Kidney (tissue), 14 donors: ENCODE data around the gene BSN. TPM values are rescaled to one million over a fixed set of nuclear protein-coding genes. Genes with fewer than 3 reads are reported as not detected.

ENCODE experiments used
- DNase-seq, 5 donors: peaks; one replicate each; pipeline ENCODE4 v3.0.0-alpha.2; 2013 to 2020
- FAIRE-seq: peaks from 2 replicates; lab custom pipeline; 2012; peaks lifted over from hg19 to GRCh38; lab: Jason Lieb, UNC
- H3K27ac ChIP-seq, 2 donors: one replicate each; pipeline ENCODE4 v1.7.0; 2013; ENCODE audit warnings: low read depth in 2 of 2, low read length in 2 of 2, inconsistent platforms in 1 of 2
- H3K27me3 ChIP-seq: one replicate; pipeline ENCODE4 v1.7.1; 2013; ENCODE audit warnings: low read length, inconsistent platforms; ENCODE audit not compliant: control insufficient read depth, insufficient read depth
- H3K36me3 ChIP-seq, 3 donors: one replicate each; pipeline versions ENCODE4 v1.7.0 to v1.7.1; 2013; ENCODE audit warnings: low read length in 3 of 3, control low read depth in 1 of 3, inconsistent platforms in 1 of 3; ENCODE audit not compliant: insufficient read depth in 3 of 3, control insufficient read depth in 2 of 3
- H3K4me1 ChIP-seq, 3 donors: one replicate each; pipeline versions ENCODE4 v1.7.0 to v1.7.1; 2013; ENCODE audit warnings: low read length in 3 of 3, inconsistent platforms in 1 of 3, low read depth in 1 of 3; ENCODE audit not compliant: control insufficient read depth in 2 of 3, insufficient read depth in 2 of 3
- H3K4me3 ChIP-seq, 3 donors: one replicate each; pipeline versions ENCODE4 v1.7.0 to v1.8.1; 2013; ENCODE audit warnings: low read length in 3 of 3, control low read depth in 1 of 3, inconsistent platforms in 1 of 3
- H3K9ac ChIP-seq, 3 donors: one replicate each; pipeline versions ENCODE4 v1.7.0 to v1.7.1; 2013; ENCODE audit warnings: low read length in 3 of 3, control low read depth in 1 of 3, inconsistent platforms in 1 of 3
- H3K9me3 ChIP-seq, 3 donors: one replicate each; pipeline versions ENCODE4 v1.7.0 to v1.7.1; 2013; ENCODE audit warnings: low read length in 3 of 3, control low read depth in 1 of 3, inconsistent platforms in 1 of 3; ENCODE audit not compliant: control insufficient read depth in 2 of 3, insufficient read depth in 1 of 3
- CTCF ChIP-seq: IDR thresholded peaks from 3 replicates; pipeline ENCODE4 v1.5.1; 2012; ENCODE audit warnings: mild to moderate bottlenecking, moderate library complexity, borderline replicate concordance; ENCODE audit not compliant: insufficient read depth; ENCODE audit errors: extremely low read depth
- intact Hi-C: fragments of 100-400 bp; cut with DNase I; formaldehyde crosslinking; loops from one replicate; pipeline ENCODE4 v1.11.1; 2022
- polyA plus RNA-seq: library from polyadenylated mRNA; stranded (reverse); fragments of 350-450 nt; fragmentation: Illumina TruSeq; extraction: RNeasy Lipid Tissue Mini Kit (QIAGEN cat#74804); gene quantifications from one replicate; pipeline ENCODE4 v1.2.3, GENCODE V29; 2014; ENCODE audit warnings: low read depth, low replicate concordance; ENCODE audit not compliant: insufficient read depth
- total RNA-seq: library from RNA; stranded (reverse); fragmentation: NEBNext Ultra II Directional; extraction: Animal tissue kit (Norgen Biotek cat#: 25700); gene quantifications from one replicate; pipeline ENCODE4 v1.2.1, GENCODE V29; 2021
- donor health status: control.
- donor health status: control.
- donor health status: control.
- donor health status: control.
- donor health status: control.
- donor health status: DM: yes; HTN: yes; CAD: no.
- donor health status: Normal renal cell carcinoma (clear cell type).

BSN gene
- total and polyA plus RNA-seq, 2 donors from 2014 or later: 0.11 to 1.3 TPM

GRCh38 chr3:49668414-49668797 is 114.1 kb downstream of the BSN start:
- no peaks in the 10 kb centered on the region for H3K36me3 ChIP-seq
- H3K27ac ChIP-seq: no peak overlapping the region
- intact Hi-C loops: loop anchor here (10.0 kb wide), 1 partner anchor 124 kb away; no protein-coding TSS in a partner anchor
- H3K9me3 ChIP-seq: no peaks in the 10 kb centered on the region
- no peak for TF ChIP-seq CTCF
- H3K27me3 ChIP-seq: no peaks in the 10 kb centered on the region
- no peak for FAIRE-seq
- DNase-seq: no peak
- no peak overlapping the region for H3K4me3 ChIP-seq
- peaks cover 2 to 33% (median 22%) of the 10 kb centered on the region in 3 donors for H3K4me1 ChIP-seq
- H3K9ac ChIP-seq: no peak overlapping the region

GRCh38 chr3:49668861-49669260 is 114.6 kb downstream of the BSN start:
- no peaks in the 10 kb centered on the region for H3K36me3 ChIP-seq
- FAIRE-seq (no peak), DNase-seq (peak in 1 of 5 donors; percentile 71)
- intact Hi-C loops: loop anchor here (10.0 kb wide), 1 partner anchor 124 kb away; no protein-coding TSS in a partner anchor
- no peaks in the 10 kb centered on the region for H3K27me3 ChIP-seq
- no peak overlapping the region for H3K4me3 ChIP-seq
- no peak overlapping the region for H3K9ac ChIP-seq
- H3K4me1 ChIP-seq: peaks cover 2 to 33% (median 23%) of the 10 kb centered on the region in 3 donors
- H3K27ac ChIP-seq: no peak overlapping the region
- H3K9me3 ChIP-seq: no peaks in the 10 kb centered on the region
- no peak for TF ChIP-seq CTCF

- FAIRE-seq (no peak), DNase-seq (no peak)
- intact Hi-C loops: loop anchor here (10.0 kb wide), 1 partner anchor 125 kb away; no protein-coding TSS in a partner anchor
- H3K9me3 ChIP-seq: no peaks in the 10 kb centered on the region
- TF ChIP-seq CTCF: no peak
- no peak overlapping the region for H3K4me3 ChIP-seq
- H3K4me1 ChIP-seq: peaks cover 2 to 33% (median 23%) of the 10 kb centered on the region in 3 donors
- H3K9ac ChIP-seq: no peak overlapping the region
- H3K27me3 ChIP-seq: no peaks in the 10 kb centered on the region
- H3K27ac ChIP-seq: no peak overlapping the region
- no peaks in the 10 kb centered on the region for H3K36me3 ChIP-seq
Observed at GRCh38 chr3:49669352-49669751, 115.1 kb downstream of the BSN start.

GRCh38 chr3:49670940-49671290 is 116.6 kb downstream of the BSN start:
- H3K27ac ChIP-seq: peak overlapping the region in 1 of 2 donors; percentile 16
- no peak for TF ChIP-seq CTCF
- H3K36me3 ChIP-seq: peaks cover 0 to under 1% (median 0%) of the 10 kb centered on the region in 3 donors
- H3K4me1 ChIP-seq: peaks cover 2 to 25% (median 25%) of the 10 kb centered on the region in 3 donors
- DNase-seq (no peak), FAIRE-seq (no peak)
- no peaks in the 10 kb centered on the region for H3K27me3 ChIP-seq
- intact Hi-C loops: no loop called here
- H3K9ac ChIP-seq: no peak overlapping the region
- H3K4me3 ChIP-seq: no peak overlapping the region
- no peaks in the 10 kb centered on the region for H3K9me3 ChIP-seq
